HCT116 (cell line): Measurements from ENCODE around the gene SH3BGR. TPM values are rescaled to one million over a fixed set of nuclear protein-coding genes. Genes with fewer than 3 reads are reported as not detected.

ENCODE experiments used
- ATAC-seq: fragments of 200-7000 bp; cut with Tn5 transposase; 2 replicates; pipeline ENCODE4 v1.9.1; 2020; ENCODE audit warnings: mild to moderate bottlenecking, moderate library complexity
- BruUV-seq: library from RNA; stranded (reverse); fragments of 400-500 nt; replicated peaks from 2 replicates; lab custom pipeline; 2021; lab: Mats Ljungman, UMichigan
- CTCF ChIA-PET: fragments of 300-600 bp; sonication (Branson Sonifier 250); formaldehyde crosslinking; loops from one replicate; lab custom pipeline; 2021; ENCODE audit warnings: antibody characterized with exemption; lab: Charles Lee
- POLR2A ChIA-PET: fragments of 300-600, 350-600 bp; sonication (Branson Sonifier 250); formaldehyde crosslinking; loops from one replicate; lab custom pipeline; 2021; ENCODE audit warnings: antibody characterized with exemption; lab: Charles Lee
- RAD21 ChIA-PET, 2 experiments: fragments of 300-600 bp; sonication (Branson Sonifier 250); formaldehyde crosslinking; loops; one replicate each; lab custom pipeline; 2023; ENCODE audit warnings: low total read pairs in 2 of 2; ENCODE audit not compliant: uncharacterized antibody in 2 of 2, unreplicated experiment in 2 of 2, low non-redundant PET in 1 of 2; lab: Charles Lee
- DNase-seq: peaks from one replicate; pipeline ENCODE4 v3.0.0-alpha.2; 2010; ENCODE audit warnings: low read depth, low spot score
- H2AFZ ChIP-seq: fragments of 200-600 bp; shearing (Covaris generic), sonication (generic); 2 replicates; pipeline ENCODE4 v1.6.1; 2017; ENCODE audit warnings: low read depth, mixed run types, mixed read lengths, antibody characterized with exemption, low read length; ENCODE audit not compliant: poor library complexity, severe bottlenecking
- H3K27ac ChIP-seq: 2 replicates; pipeline ENCODE4 v1.5.1; 2012; ENCODE audit warnings: low read depth, low read length
- H3K27me3 ChIP-seq: fragments of 200-600 bp; sonication (generic); 2 replicates; pipeline ENCODE4 v1.6.1; 2016; ENCODE audit warnings: mixed run types, low read length, mixed read lengths; ENCODE audit not compliant: insufficient read depth
- H3K36me3 ChIP-seq, 2 experiments: fragments of 200-500 bp in 1 of 2; fragments of 200-600 bp in 1 of 2; sonication (Bioruptor generic) in 1 of 2; sonication (generic) in 1 of 2; 2 replicates each; pipeline versions ENCODE4 v1.5.1 to v1.6.1; 2014 to 2016; ENCODE audit warnings: low read length in 2 of 2, inconsistent platforms in 1 of 2, mixed read lengths in 1 of 2, mixed run types in 1 of 2; ENCODE audit not compliant: insufficient read depth in 2 of 2, control insufficient read depth in 1 of 2
- H3K4me1 ChIP-seq, 2 experiments: fragments of 200-600 bp in 1 of 2; sonication (generic) in 1 of 2; 2 replicates each; pipeline versions ENCODE4 v1.5.1 to v1.6.1; 2012 to 2017; ENCODE audit warnings: low read length in 2 of 2, inconsistent platforms in 1 of 2, mild to moderate bottlenecking in 1 of 2, mixed read lengths in 1 of 2, mixed run types in 1 of 2, moderate library complexity in 1 of 2; ENCODE audit not compliant: insufficient read depth in 2 of 2, control insufficient read depth in 1 of 2
- H3K4me2 ChIP-seq: fragments of 200-600 bp; sonication (generic); 2 replicates; pipeline ENCODE4 v1.6.1; 2017; ENCODE audit warnings: mixed run types, low read length, mixed read lengths
- H3K4me3 ChIP-seq, 2 experiments: fragments of 200-600 bp in 1 of 2; sonication (generic) in 1 of 2; replicated peaks in 1 of 2; 2 replicates each; pipeline ENCODE4 v1.5.1; 2011 to 2016; ENCODE audit warnings: low read length in 2 of 2, control low read depth in 1 of 2, low read depth in 1 of 2, mild to moderate bottlenecking in 1 of 2, mixed read lengths in 1 of 2, mixed run types in 1 of 2
- H3K79me2 ChIP-seq: fragments of 200-600 bp; sonication (generic); 2 replicates; pipeline ENCODE4 v1.6.1; 2017; ENCODE audit warnings: mild to moderate bottlenecking, mixed run types, low read length, moderate library complexity, mixed read lengths; ENCODE audit not compliant: insufficient read depth
- H3K9ac ChIP-seq: fragments of 200-600 bp; sonication (generic); 2 replicates; pipeline ENCODE4 v1.6.1; 2016; ENCODE audit warnings: low read length, mixed read lengths
- H3K9me2 ChIP-seq: fragments of 200-600 bp; sonication (generic), shearing (Covaris generic); 2 replicates; pipeline ENCODE4 v1.6.1; 2017; ENCODE audit warnings: mixed run types, mild to moderate bottlenecking, moderate library complexity; ENCODE audit not compliant: insufficient read depth
- H3K9me3 ChIP-seq, 2 experiments: fragments of 200-500 bp in 1 of 2; fragments of 200-600 bp in 1 of 2; sonication (Bioruptor generic) in 1 of 2; sonication (generic) in 1 of 2; 2 replicates each; pipeline ENCODE4 v1.6.1; 2014 to 2017; ENCODE audit warnings: low read length in 2 of 2, mixed read lengths in 2 of 2, inconsistent platforms in 1 of 2, low read depth in 1 of 2, mild to moderate bottlenecking in 1 of 2, mixed run types in 1 of 2, moderate library complexity in 1 of 2; ENCODE audit not compliant: control insufficient read depth in 1 of 2, insufficient read depth in 1 of 2
- H4K20me1 ChIP-seq: fragments of 200-600 bp; sonication (generic), shearing (Covaris generic); 2 replicates; pipeline ENCODE4 v1.6.1; 2017; ENCODE audit warnings: mixed run types, mild to moderate bottlenecking, moderate library complexity; ENCODE audit not compliant: insufficient read depth
- EGR1 ChIP-seq: IDR thresholded peaks from 2 replicates; pipeline ENCODE4 v1.6.1; 2012; ENCODE audit warnings: low read depth
- EZH2 ChIP-seq: fragments of 200-600 bp; sonication (generic); IDR thresholded peaks from 2 replicates; pipeline ENCODE4 v1.6.1; 2017; ENCODE audit warnings: antibody characterized with exemption, mixed run types
- EZH2phosphoT487 ChIP-seq: fragments of 200-600 bp; IDR thresholded peaks from 2 replicates; pipeline ENCODE4 v1.6.1; 2018; ENCODE audit warnings: antibody characterized with exemption, borderline replicate concordance
- JUND ChIP-seq: IDR thresholded peaks from 2 replicates; pipeline ENCODE4 v1.6.1; 2012
- MAX ChIP-seq: IDR thresholded peaks from 2 replicates; pipeline ENCODE4 v1.6.1; 2012
- POLR2A ChIP-seq: IDR thresholded peaks from 2 replicates; pipeline ENCODE4 v1.7.0; 2011; ENCODE audit warnings: borderline replicate concordance; ENCODE audit not compliant: insufficient read depth, insufficient read length; ENCODE audit errors: extremely low read depth
- POLR2AphosphoS5 ChIP-seq: IDR thresholded peaks from 2 replicates; pipeline ENCODE4 v1.6.1; 2011; ENCODE audit warnings: mild to moderate bottlenecking, low read depth, low read length, moderate library complexity
- SIN3A ChIP-seq: IDR thresholded peaks from 2 replicates; pipeline ENCODE4 v1.6.1; 2012; ENCODE audit warnings: low read depth
- TCF7L2 ChIP-seq: IDR thresholded peaks from 2 replicates; pipeline ENCODE4 v1.7.0; 2011; ENCODE audit warnings: borderline replicate concordance, inconsistent platforms; ENCODE audit not compliant: insufficient read depth, insufficient read length; ENCODE audit errors: extremely low read depth
- YY1 ChIP-seq: IDR thresholded peaks from 2 replicates; pipeline ENCODE4 v1.6.1; 2011; ENCODE audit warnings: low read length, low read depth, moderate library complexity, mild to moderate bottlenecking; ENCODE audit not compliant: insufficient replicate concordance; ENCODE audit errors: extremely low read depth
- ZFX ChIP-seq: fragments of 450-650 bp; IDR thresholded peaks from 2 replicates; pipeline ENCODE4 v1.6.1; 2017
- ZNF274 ChIP-seq: fragments of 200-500 bp; sonication (Bioruptor generic); IDR thresholded peaks from 2 replicates; pipeline ENCODE4 v1.6.1; 2014; ENCODE audit warnings: mild to moderate bottlenecking, low read depth, low read length, inconsistent platforms
- intact Hi-C: fragments of 100-400 bp; cut with micrococcal nuclease; formaldehyde crosslinking; loops from 2 replicates; pipeline ENCODE4 v1.10.0; 2022
- total RNA-seq: library from RNA; stranded (reverse); gene quantifications from one replicate; pipeline ENCODE4 v1.2.1, GENCODE V29; 2021; ENCODE audit not compliant: unreplicated experiment
- TF ChIP-seq, protein P1 (sequence below): IDR thresholded peaks from 2 replicates; pipeline ENCODE4 v1.6.1; 2012
- TF ChIP-seq, protein P2 (sequence below): IDR thresholded peaks from 2 replicates; pipeline ENCODE4 v1.6.1; 2012; ENCODE audit warnings: low read depth

SH3BGR gene
- total RNA-seq, 1 experiment from 2014 or later: 4.8 TPM

GRCh38 chr21:39445321-39446269, 6.2 kb upstream of the SH3BGR start, which contains the start of gene LCA5L:
Gene LCA5L, minus strand, starts transcription at chr21:39445778. Its CDS starts 17,285 bp downstream, at chr21:39428493.
- Histone ChIP-seq H3K4me3 (peak within 1 kb of the TSS; percentile 73 to 90), H3K27ac (peak within 1 kb of the TSS; percentile 74), H3K79me2 (no peaks in the 10 kb centered on the region), H3K4me2 (peak within 1 kb of the TSS; percentile 96), H3K36me3 (no peaks in the 10 kb centered on the region), H2AFZ (peak within 1 kb of the TSS; percentile 59), H3K9me3 (no peaks in the 10 kb centered on the region), H3K9ac (peak within 1 kb of the TSS; percentile 70), H3K4me1 (peaks cover 10 to 16% of the 10 kb centered on the region in 2 experiments; a peak in 3 of 4 replicates), H3K9me2 (no peaks in the 10 kb centered on the region), H4K20me1 (no peaks in the 10 kb centered on the region), H3K27me3 (no peaks in the 10 kb centered on the region)
- intact Hi-C loops: loop anchor here (10.0 kb wide), 1 partner anchor 261 kb away; the partner anchor contains the start of gene PSMG1
- ChIA-PET RAD21 (no interaction called here), CTCF (no interaction called here), POLR2A (no interaction called here)
- TSS peak; percentile 89 for BruUV-seq
- TF ChIP-seq ZFX (peak; percentile 67), MAX (peak; percentile 67; the same call in 1 of the 2 replicates), POLR2A (peak; percentile 77), TCF7L2 (no peak), JUND (no peak), SIN3A (peak; percentile 73; the same call in 1 of the 2 replicates), ZNF274 (no peak), EZH2 (no peak), POLR2AphosphoS5 (peak; percentile 93), EGR1 (peak; percentile 82), EZH2phosphoT487 (no peak), YY1 (no peak)
- TF ChIP-seq, protein P1, sequence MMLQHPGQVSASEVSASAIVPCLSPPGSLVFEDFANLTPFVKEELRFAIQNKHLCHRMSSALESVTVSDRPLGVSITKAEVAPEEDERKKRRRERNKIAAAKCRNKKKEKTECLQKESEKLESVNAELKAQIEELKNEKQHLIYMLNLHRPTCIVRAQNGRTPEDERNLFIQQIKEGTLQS: no peak
- TF ChIP-seq, protein P2, sequence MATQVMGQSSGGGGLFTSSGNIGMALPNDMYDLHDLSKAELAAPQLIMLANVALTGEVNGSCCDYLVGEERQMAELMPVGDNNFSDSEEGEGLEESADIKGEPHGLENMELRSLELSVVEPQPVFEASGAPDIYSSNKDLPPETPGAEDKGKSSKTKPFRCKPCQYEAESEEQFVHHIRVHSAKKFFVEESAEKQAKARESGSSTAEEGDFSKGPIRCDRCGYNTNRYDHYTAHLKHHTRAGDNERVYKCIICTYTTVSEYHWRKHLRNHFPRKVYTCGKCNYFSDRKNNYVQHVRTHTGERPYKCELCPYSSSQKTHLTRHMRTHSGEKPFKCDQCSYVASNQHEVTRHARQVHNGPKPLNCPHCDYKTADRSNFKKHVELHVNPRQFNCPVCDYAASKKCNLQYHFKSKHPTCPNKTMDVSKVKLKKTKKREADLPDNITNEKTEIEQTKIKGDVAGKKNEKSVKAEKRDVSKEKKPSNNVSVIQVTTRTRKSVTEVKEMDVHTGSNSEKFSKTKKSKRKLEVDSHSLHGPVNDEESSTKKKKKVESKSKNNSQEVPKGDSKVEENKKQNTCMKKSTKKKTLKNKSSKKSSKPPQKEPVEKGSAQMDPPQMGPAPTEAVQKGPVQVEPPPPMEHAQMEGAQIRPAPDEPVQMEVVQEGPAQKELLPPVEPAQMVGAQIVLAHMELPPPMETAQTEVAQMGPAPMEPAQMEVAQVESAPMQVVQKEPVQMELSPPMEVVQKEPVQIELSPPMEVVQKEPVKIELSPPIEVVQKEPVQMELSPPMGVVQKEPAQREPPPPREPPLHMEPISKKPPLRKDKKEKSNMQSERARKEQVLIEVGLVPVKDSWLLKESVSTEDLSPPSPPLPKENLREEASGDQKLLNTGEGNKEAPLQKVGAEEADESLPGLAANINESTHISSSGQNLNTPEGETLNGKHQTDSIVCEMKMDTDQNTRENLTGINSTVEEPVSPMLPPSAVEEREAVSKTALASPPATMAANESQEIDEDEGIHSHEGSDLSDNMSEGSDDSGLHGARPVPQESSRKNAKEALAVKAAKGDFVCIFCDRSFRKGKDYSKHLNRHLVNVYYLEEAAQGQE: no peak
- peak; percentile 90 for ATAC-seq
- peak; percentile 70 for DNase-seq
